A549 treated with CORT108297 at 1 μM for 4 hours (cell line): Measurements from ENCODE around the gene CAPN6. TPM values are rescaled to one million over a fixed set of nuclear protein-coding genes. Genes with fewer than 3 reads are reported as not detected.

Source experiments
- total RNA-seq: library from RNA; stranded (reverse); fragments of 200-300 nt; extraction: Qiagen RNA extraction; gene quantifications from 5 replicates; pipeline ENCODE4 v1.2.3, GENCODE V29; 2022

The CAPN6 gene
- not detected in 5 replicates for total RNA-seq

GRCh38 chrX:111270339-111270738 lies at the start of gene CAPN6:
Gene CAPN6 (minus strand): TSS chrX:111270483. CDS start chrX:111263936, 6,547 bp downstream.

Other genes starting within 250 kb of the CAPN6 start
- gene PAK3, start 174.3 kb downstream of the CAPN6 start, total RNA-seq, result 0.04 to 0.11 TPM (median 0.09 TPM) in 3 of 5 replicates, not detected in the others
- not detected in 5 replicates for gene DCX, start 141.7 kb upstream of the CAPN6 start, total RNA-seq
- not detected in 5 replicates for gene SERTM2, start 241.2 kb upstream of the CAPN6 start, total RNA-seq